ENCODE measurements around the gene NLRP13. TPM values are rescaled to one million over a fixed set of nuclear protein-coding genes. Genes with fewer than 3 reads are reported as not detected.
"Not testable (repeated sequence)": the region's sequence is repeated elsewhere in the genome, so short reads cannot be mapped to it uniquely, and the experiment has no call there.

The NLRP13 gene
- total RNA-seq: not detected in 2 replicates
- polyA plus RNA-seq (2012): not detected

- no peak for DNase-seq (ENCODE audit: low read depth)
These were observed at the start of gene NLRP13 for GRCh38 chr19:55931936-55932386. TSS of gene NLRP13 (minus strand) at chr19:55932336. CDS start at chr19:55932311, 25 bp downstream.

- DNase-seq (ENCODE audit: low read depth): no peak
These were observed 48.3 kb upstream of the NLRP13 start for GRCh38 chr19:55980415-55980814.

- no peak for DNase-seq (ENCODE audit: low read depth)
These were observed 41.8 kb upstream of the NLRP13 start for GRCh38 chr19:55973982-55974381.

GRCh38 chr19:55962186-55962585 lies 30.1 kb upstream of the NLRP13 start:
- no peak for DNase-seq (ENCODE audit: low read depth)

GRCh38 chr19:55959996-55960675 lies 28.0 kb upstream of the NLRP13 start:
- DNase-seq (ENCODE audit: low read depth): no peak

GRCh38 chr19:55958356-55958755 lies 26.2 kb upstream of the NLRP13 start:
- DNase-seq (ENCODE audit: low read depth): no peak

GRCh38 chr19:55956431-55956830 lies 24.3 kb upstream of the NLRP13 start:
- no peak for DNase-seq (ENCODE audit: low read depth)

GRCh38 chr19:55950566-55950965 lies 18.4 kb upstream of the NLRP13 start:
- not testable (repeated sequence) for DNase-seq (ENCODE audit: low read depth)

GRCh38 chr19:55947532-55947931 lies 15.4 kb upstream of the NLRP13 start, which contains the start of gene NLRP8:
TSS of gene NLRP8 (plus strand) at chr19:55947832.
- no peak for DNase-seq (ENCODE audit: low read depth)

- DNase-seq (ENCODE audit: low read depth): no peak
These were observed 8.2 kb upstream of the NLRP13 start for GRCh38 chr19:55940306-55940705.

- DNase-seq (ENCODE audit: low read depth): no peak
These were observed 7.1 kb upstream of the NLRP13 start for GRCh38 chr19:55939206-55939605.

- no peak for DNase-seq (ENCODE audit: low read depth)
These were observed 3.1 kb upstream of the NLRP13 start for GRCh38 chr19:55935206-55935605.

GRCh38 chr19:55930996-55931515 lies 1.1 kb downstream of the NLRP13 start:
- DNase-seq (ENCODE audit: low read depth): no peak

- DNase-seq (ENCODE audit: low read depth): not testable (repeated sequence)
These were observed 2.9 kb downstream of the NLRP13 start for GRCh38 chr19:55929258-55929657.

GRCh38 chr19:55927991-55928390 lies 4.1 kb downstream of the NLRP13 start:
- DNase-seq (ENCODE audit: low read depth): no peak

GRCh38 chr19:55923556-55923955 lies 8.6 kb downstream of the NLRP13 start:
- no peak for DNase-seq (ENCODE audit: low read depth)

- DNase-seq (ENCODE audit: low read depth): no peak
These were observed 18.4 kb downstream of the NLRP13 start for GRCh38 chr19:55913643-55914268.

- no peak for DNase-seq (ENCODE audit: low read depth)
These were observed 19.2 kb downstream of the NLRP13 start for GRCh38 chr19:55912916-55913315.

GRCh38 chr19:55909801-55910200 lies 22.3 kb downstream of the NLRP13 start:
- DNase-seq (ENCODE audit: low read depth): no peak

GRCh38 chr19:55907746-55908145 lies 24.4 kb downstream of the NLRP13 start:
- no peak for DNase-seq (ENCODE audit: low read depth)

GRCh38 chr19:55907286-55907685 lies 24.9 kb downstream of the NLRP13 start:
- no peak for DNase-seq (ENCODE audit: low read depth)

GRCh38 chr19:55902080-55902751 lies 29.9 kb downstream of the NLRP13 start:
- DNase-seq (ENCODE audit: low read depth): no peak
